HEK293 (cell line): ENCODE data around the gene COL6A1.

Experiments
- CTCF ChIA-PET: fragments of 350-600 bp; formaldehyde crosslinking; extraction: SDS; loops from one replicate; lab custom pipeline; 2021; ENCODE audit warnings: antibody characterized with exemption; lab: Yijun Ruan, JAX
- POLR2A ChIA-PET: fragments of 300-600 bp; formaldehyde crosslinking; extraction: SDS; loops from one replicate; lab custom pipeline; 2020; ENCODE audit warnings: antibody characterized with exemption, inconsistent platforms; lab: Yijun Ruan, JAX
- H3K27ac ChIP-seq: fragments of 200-500 bp; sonication (Bioruptor generic); 2 replicates; pipeline ENCODE4 v1.5.1; 2014; ENCODE audit warnings: low read depth, low read length, control low read depth, inconsistent platforms; ENCODE audit errors: extremely low read depth
- H3K36me3 ChIP-seq, 2 experiments: fragments of 200-500 bp in 1 of 2; sonication (Bioruptor generic) in 1 of 2; 1 replicate in 1 of 2; 2 replicates in 1 of 2; pipeline ENCODE4 v1.5.1; 2014 to 2017; ENCODE audit warnings: inconsistent platforms in 2 of 2, low read length in 2 of 2; ENCODE audit not compliant: control insufficient read depth in 2 of 2, insufficient read depth in 1 of 2
- H3K4me1 ChIP-seq: fragments of 200-500 bp; sonication (Bioruptor generic); 2 replicates; pipeline ENCODE4 v1.5.1; 2014; ENCODE audit warnings: mild to moderate bottlenecking, low read length, inconsistent platforms; ENCODE audit not compliant: control insufficient read depth, insufficient read depth
- H3K4me3 ChIP-seq: 2 replicates; pipeline ENCODE4 v1.5.1; 2011; ENCODE audit warnings: low read depth, mild to moderate bottlenecking, control low read depth, low read length, moderate library complexity
- H3K9me3 ChIP-seq: fragments of 200-500 bp; sonication (Bioruptor generic); 2 replicates; pipeline ENCODE4 v1.5.1; 2014; ENCODE audit warnings: low read depth, low read length, inconsistent platforms; ENCODE audit not compliant: control insufficient read depth, insufficient read depth
- FEZF1 ChIP-seq: fragments of 450-650 bp; formaldehyde crosslinking; IDR thresholded peaks from 2 replicates; pipeline ENCODE4 v1.5.1; 2016; ENCODE audit warnings: missing biosample characterization, missing genetic modification characterization
- GLI2 ChIP-seq: fragments of 450-650 bp; formaldehyde crosslinking; IDR thresholded peaks from 2 replicates; pipeline ENCODE4; 2017; ENCODE audit warnings: missing biosample characterization, missing genetic modification characterization, low read depth, borderline replicate concordance
- HOXC10 ChIP-seq: sonication (generic); formaldehyde crosslinking; IDR thresholded peaks from 2 replicates; pipeline ENCODE4 v1.8.1; 2023; ENCODE audit warnings: mild to moderate bottlenecking, missing genetic modification reagents
- MZF1 ChIP-seq: fragments of 450-650 bp; formaldehyde crosslinking; IDR thresholded peaks from 2 replicates; pipeline ENCODE4 v1.5.1; 2017; ENCODE audit warnings: missing biosample characterization, missing genetic modification characterization, borderline replicate concordance
- RBAK ChIP-seq: fragments of 450-650 bp; formaldehyde crosslinking; IDR thresholded peaks from 2 replicates; pipeline ENCODE4 v1.5.1; 2016; ENCODE audit warnings: missing biosample characterization, missing genetic modification characterization
- ZBTB48 ChIP-seq: fragments of 450-650 bp; formaldehyde crosslinking; IDR thresholded peaks from 2 replicates; pipeline ENCODE4 v1.5.1; 2016; ENCODE audit warnings: missing biosample characterization, missing genetic modification characterization
- ZBTB8A ChIP-seq: fragments of 450-650 bp; formaldehyde crosslinking; IDR thresholded peaks from 2 replicates; pipeline ENCODE4 v1.5.1; 2016; ENCODE audit warnings: missing biosample characterization, missing genetic modification characterization
- ZFHX2 ChIP-seq: fragments of 450-650 bp; formaldehyde crosslinking; conservative IDR thresholded peaks from 2 replicates; pipeline ENCODE4 v1.5.1; 2016; ENCODE audit warnings: missing biosample characterization, missing genetic modification characterization
- ZNF202 ChIP-seq: fragments of 450-650 bp; formaldehyde crosslinking; IDR thresholded peaks from 2 replicates; pipeline ENCODE4 v1.5.1; 2016; ENCODE audit warnings: missing biosample characterization, missing genetic modification characterization, borderline replicate concordance
- ZNF473 ChIP-seq: fragments of 450-650 bp; formaldehyde crosslinking; IDR thresholded peaks from 2 replicates; pipeline ENCODE4 v1.5.1; 2017; ENCODE audit warnings: missing biosample characterization, missing genetic modification characterization
- ZNF558 ChIP-seq: fragments of 450-650 bp; formaldehyde crosslinking; IDR thresholded peaks from 2 replicates; pipeline ENCODE4 v1.5.1; 2016; ENCODE audit warnings: missing biosample characterization, missing genetic modification characterization
- ZNF571 ChIP-seq: fragments of 450-650 bp; formaldehyde crosslinking; IDR thresholded peaks from 2 replicates; pipeline ENCODE4 v1.5.0; 2017; ENCODE audit warnings: missing biosample characterization, missing genetic modification characterization
- ZNF600 ChIP-seq: fragments of 450-650 bp; formaldehyde crosslinking; IDR thresholded peaks from 2 replicates; pipeline ENCODE4 v1.5.1; 2016; ENCODE audit warnings: missing biosample characterization, missing genetic modification characterization
- ZXDB ChIP-seq: fragments of 450-650 bp; formaldehyde crosslinking; IDR thresholded peaks from 2 replicates; pipeline ENCODE4 v1.5.1; 2016; ENCODE audit warnings: missing biosample characterization, missing genetic modification characterization
- TF ChIP-seq, protein P1 (sequence below): fragments of 450-650 bp; formaldehyde crosslinking; IDR thresholded peaks from 2 replicates; pipeline ENCODE4 v1.5.1; 2016; ENCODE audit warnings: missing biosample characterization, missing genetic modification characterization, low read depth
- TF ChIP-seq, protein P2 (sequence below): fragments of 450-650 bp; formaldehyde crosslinking; conservative IDR thresholded peaks from 2 replicates; pipeline ENCODE4 v1.5.1; 2016; ENCODE audit warnings: low read depth, missing biosample characterization, missing genetic modification characterization
- TF ChIP-seq, protein P3 (sequence below): fragments of 450-650 bp; formaldehyde crosslinking; IDR thresholded peaks from 2 replicates; pipeline ENCODE4 v1.5.1; 2016; ENCODE audit warnings: missing biosample characterization, missing genetic modification characterization
- TF ChIP-seq, protein P4 (sequence below): fragments of 450-650 bp; formaldehyde crosslinking; IDR thresholded peaks from 2 replicates; pipeline ENCODE4 v1.5.1; 2016; ENCODE audit warnings: missing biosample characterization, missing genetic modification characterization

COL6A1 gene

DNA sequence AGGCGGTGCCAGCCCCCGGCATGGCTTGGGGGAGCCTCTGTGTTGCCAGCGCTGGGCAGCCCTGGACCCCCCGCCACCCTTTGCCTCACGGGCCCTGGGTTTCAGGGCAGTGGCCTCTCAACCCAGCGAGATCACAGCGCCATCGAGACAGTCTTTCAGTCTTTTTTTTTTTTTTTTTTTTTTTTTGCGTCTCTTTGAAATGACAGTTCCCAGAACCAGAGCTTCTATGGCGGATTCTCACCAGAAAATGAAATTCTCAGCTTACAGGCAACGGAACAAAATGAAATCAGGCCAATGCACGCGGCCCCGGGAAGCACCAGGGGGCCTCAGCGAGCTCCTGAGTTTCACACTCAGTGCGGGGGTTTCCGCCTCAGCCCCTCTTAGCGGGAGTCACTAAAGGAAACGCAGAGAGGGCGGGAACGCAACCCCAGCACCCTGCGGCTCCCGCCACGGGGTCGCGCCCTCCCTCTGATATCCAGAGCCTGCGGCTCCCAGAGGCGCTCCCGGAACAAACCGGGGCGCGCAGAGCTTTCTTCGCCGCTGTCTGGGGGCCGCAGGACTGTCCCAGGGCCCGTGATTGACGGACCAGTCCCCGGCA, 8.0 kb upstream of the COL6A1 start (continued):
- TF ChIP-seq, protein P1, sequence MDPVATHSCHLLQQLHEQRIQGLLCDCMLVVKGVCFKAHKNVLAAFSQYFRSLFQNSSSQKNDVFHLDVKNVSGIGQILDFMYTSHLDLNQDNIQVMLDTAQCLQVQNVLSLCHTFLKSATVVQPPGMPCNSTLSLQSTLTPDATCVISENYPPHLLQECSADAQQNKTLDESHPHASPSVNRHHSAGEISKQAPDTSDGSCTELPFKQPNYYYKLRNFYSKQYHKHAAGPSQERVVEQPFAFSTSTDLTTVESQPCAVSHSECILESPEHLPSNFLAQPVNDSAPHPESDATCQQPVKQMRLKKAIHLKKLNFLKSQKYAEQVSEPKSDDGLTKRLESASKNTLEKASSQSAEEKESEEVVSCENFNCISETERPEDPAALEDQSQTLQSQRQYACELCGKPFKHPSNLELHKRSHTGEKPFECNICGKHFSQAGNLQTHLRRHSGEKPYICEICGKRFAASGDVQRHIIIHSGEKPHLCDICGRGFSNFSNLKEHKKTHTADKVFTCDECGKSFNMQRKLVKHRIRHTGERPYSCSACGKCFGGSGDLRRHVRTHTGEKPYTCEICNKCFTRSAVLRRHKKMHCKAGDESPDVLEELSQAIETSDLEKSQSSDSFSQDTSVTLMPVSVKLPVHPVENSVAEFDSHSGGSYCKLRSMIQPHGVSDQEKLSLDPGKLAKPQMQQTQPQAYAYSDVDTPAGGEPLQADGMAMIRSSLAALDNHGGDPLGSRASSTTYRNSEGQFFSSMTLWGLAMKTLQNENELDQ (tag by site-specific recombination) = no peak
- TF ChIP-seq FEZF1 (tag by site-specific recombination) (no peak), ZFHX2 (tag by site-specific recombination) (no peak), RBAK (no peak)
- TF ChIP-seq, protein P2, sequence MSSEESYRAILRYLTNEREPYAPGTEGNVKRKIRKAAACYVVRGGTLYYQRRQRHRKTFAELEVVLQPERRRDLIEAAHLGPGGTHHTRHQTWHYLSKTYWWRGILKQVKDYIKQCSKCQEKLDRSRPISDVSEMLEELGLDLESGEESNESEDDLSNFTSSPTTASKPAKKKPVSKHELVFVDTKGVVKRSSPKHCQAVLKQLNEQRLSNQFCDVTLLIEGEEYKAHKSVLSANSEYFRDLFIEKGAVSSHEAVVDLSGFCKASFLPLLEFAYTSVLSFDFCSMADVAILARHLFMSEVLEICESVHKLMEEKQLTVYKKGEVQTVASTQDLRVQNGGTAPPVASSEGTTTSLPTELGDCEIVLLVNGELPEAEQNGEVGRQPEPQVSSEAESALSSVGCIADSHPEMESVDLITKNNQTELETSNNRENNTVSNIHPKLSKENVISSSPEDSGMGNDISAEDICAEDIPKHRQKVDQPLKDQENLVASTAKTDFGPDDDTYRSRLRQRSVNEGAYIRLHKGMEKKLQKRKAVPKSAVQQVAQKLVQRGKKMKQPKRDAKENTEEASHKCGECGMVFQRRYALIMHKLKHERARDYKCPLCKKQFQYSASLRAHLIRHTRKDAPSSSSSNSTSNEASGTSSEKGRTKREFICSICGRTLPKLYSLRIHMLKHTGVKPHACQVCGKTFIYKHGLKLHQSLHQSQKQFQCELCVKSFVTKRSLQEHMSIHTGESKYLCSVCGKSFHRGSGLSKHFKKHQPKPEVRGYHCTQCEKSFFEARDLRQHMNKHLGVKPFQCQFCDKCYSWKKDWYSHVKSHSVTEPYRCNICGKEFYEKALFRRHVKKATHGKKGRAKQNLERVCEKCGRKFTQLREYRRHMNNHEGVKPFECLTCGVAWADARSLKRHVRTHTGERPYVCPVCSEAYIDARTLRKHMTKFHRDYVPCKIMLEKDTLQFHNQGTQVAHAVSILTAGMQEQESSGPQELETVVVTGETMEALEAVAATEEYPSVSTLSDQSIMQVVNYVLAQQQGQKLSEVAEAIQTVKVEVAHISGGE (tag by site-specific recombination) = peak; percentile 60
- TF ChIP-seq, all 188 proteins: peak for 42

DNA sequence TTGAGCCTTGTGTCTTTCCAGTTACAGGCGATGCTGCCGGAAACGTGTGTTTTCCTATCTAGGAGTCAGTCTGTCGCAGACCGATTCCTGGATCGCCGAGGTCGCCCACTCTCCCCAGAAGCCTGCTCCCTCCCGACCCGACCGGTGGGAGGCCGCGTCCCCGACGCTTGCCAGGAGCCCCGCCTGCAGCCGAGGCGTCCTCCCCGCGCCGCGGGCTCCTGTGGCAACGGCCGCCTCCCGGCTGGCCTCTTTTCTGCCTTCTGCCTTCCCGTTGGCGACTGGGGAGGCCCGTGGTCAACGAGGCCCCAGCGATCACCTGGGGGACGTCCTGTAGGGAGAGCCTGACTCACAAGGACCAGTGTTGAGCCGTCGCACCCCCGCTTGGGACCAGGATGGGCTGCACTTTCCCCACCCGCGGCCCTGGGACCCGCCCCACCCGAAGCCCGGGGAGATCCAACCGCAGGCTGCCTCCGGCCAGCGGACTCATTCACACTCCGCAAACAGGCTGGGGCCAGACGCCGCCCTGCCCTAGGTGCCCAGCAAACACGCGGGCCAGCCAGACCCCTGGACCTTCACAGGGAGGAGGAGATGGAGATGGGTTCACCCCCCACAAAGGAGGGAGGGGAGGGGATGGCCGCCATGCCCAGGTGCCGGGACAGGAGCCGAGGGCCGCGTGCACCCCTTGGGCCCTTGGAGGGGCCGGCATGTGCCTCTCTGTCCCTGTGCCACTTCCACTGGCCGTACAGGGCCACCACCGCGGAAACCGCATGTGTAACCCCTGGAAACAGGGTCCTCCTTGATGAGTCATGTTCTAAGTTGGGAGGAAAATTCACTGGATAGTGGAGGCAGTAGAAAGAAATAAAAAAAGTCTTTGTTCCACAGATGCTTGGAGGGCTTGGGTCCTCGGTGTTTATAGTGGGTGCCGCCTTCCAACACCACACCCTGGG, 7.2 kb upstream of the COL6A1 start:
- ChIA-PET POLR2A (interaction anchor here (0.8 to 1.3 kb wide), 8 partner anchors 8 to 661 kb away, joined by 3 to 9 read pairs (median 4); partner anchors contain the start of genes COL6A1 and PRMT2), CTCF (interaction anchor here (0.7 to 2.7 kb wide), 10 partner anchors 8 to 256 kb away, joined by 3 to 14 read pairs (median 4); no protein-coding TSS in a partner anchor)
- H3K4me3 ChIP-seq = peak overlapping the region; percentile 24
- TF ChIP-seq ZNF473 (no peak), MZF1 (tag by site-specific recombination) (no peak), ZNF558 (peak; percentile 38; the same call in 1 of the 2 replicates), ZNF571 (no peak), ZXDB (peak; percentile 72), HOXC10 (CRISPR knock-in tag) (no peak), RBAK (no peak), ZNF202 (peak; percentile 30; the same call in 1 of the 2 replicates), ZBTB8A (tag by site-specific recombination) (peak; percentile 12; the same call in 1 of the 2 replicates), ZNF600 (tag by site-specific recombination) (peak; percentile 50; the same call in 1 of the 2 replicates), ZBTB48 (tag by site-specific recombination) (peak; percentile 59), GLI2 (tag by site-specific recombination) (no peak)
- TF ChIP-seq, protein P3, sequence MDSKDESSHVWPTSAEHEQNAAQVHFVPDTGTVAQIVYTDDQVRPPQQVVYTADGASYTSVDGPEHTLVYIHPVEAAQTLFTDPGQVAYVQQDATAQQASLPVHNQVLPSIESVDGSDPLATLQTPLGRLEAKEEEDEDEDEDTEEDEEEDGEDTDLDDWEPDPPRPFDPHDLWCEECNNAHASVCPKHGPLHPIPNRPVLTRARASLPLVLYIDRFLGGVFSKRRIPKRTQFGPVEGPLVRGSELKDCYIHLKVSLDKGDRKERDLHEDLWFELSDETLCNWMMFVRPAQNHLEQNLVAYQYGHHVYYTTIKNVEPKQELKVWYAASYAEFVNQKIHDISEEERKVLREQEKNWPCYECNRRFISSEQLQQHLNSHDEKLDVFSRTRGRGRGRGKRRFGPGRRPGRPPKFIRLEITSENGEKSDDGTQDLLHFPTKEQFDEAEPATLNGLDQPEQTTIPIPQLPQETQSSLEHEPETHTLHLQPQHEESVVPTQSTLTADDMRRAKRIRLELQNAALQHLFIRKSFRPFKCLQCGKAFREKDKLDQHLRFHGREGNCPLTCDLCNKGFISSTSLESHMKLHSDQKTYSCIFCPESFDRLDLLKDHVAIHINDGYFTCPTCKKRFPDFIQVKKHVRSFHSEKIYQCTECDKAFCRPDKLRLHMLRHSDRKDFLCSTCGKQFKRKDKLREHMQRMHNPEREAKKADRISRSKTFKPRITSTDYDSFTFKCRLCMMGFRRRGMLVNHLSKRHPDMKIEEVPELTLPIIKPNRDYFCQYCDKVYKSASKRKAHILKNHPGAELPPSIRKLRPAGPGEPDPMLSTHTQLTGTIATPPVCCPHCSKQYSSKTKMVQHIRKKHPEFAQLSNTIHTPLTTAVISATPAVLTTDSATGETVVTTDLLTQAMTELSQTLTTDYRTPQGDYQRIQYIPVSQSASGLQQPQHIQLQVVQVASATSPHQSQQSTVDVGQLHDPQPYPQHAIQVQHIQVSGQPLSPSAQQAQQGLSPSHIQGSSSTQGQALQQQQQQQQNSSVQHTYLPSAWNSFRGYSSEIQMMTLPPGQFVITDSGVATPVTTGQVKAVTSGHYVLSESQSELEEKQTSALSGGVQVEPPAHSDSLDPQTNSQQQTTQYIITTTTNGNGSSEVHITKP (tag by site-specific recombination) = peak; percentile 86
- TF ChIP-seq, protein P4, sequence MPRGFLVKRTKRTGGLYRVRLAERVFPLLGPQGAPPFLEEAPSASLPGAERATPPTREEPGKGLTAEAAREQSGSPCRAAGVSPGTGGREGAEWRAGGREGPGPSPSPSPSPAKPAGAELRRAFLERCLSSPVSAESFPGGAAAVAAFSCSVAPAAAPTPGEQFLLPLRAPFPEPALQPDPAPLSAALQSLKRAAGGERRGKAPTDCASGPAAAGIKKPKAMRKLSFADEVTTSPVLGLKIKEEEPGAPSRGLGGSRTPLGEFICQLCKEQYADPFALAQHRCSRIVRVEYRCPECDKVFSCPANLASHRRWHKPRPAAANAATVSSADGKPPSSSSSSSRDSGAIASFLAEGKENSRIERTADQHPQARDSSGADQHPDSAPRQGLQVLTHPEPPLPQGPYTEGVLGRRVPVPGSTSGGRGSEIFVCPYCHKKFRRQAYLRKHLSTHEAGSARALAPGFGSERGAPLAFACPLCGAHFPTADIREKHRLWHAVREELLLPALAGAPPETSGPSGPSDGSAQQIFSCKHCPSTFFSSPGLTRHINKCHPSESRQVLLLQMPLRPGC (tag by site-specific recombination) = no peak

More for the DNA sequence above, 7.2 kb upstream of the COL6A1 start:
- Histone ChIP-seq H3K27ac (peak overlapping the region; percentile 73), H3K4me1 (peaks cover 23% of the 10 kb centered on the region), H3K36me3 (no peaks in the 10 kb centered on the region), H3K9me3 (no peaks in the 10 kb centered on the region)
